T-helper 2 cell treated with Interferon-gamma antibody and Interleukin-4, amounts not matched to agents 100 ng/mL and 5 ng/mL, for 36 hours (primary cell): Measurements from ENCODE around the gene PRKAG3. TPM values are rescaled to one million over a fixed set of nuclear protein-coding genes. Genes with fewer than 3 reads are reported as not detected.
"Not testable (repeated sequence)": the region's sequence is repeated elsewhere in the genome, so short reads cannot be mapped to it uniquely, and the experiment has no call there.

Experiments
- intact Hi-C: fragments of 100-400 bp; cut with micrococcal nuclease; formaldehyde crosslinking; loops from one replicate; pipeline ENCODE4 v1.15.1; 2023
- total RNA-seq: library from RNA; stranded (reverse); gene quantifications from 2 replicates; pipeline ENCODE4 v1.2.3, GENCODE V29; 2022

Gene PRKAG3
- total RNA-seq, 1 donor from 2014 or later: not detected

GRCh38 chr2:218846963-218847362 lies 15.4 kb upstream of the PRKAG3 start:
- intact Hi-C loops: loop anchor here (1.0 to 5.0 kb wide), 6 partner anchors 66 to 440 kb away; partner anchors contain the start of genes BCS1L, TTLL4 and ZNF142

- intact Hi-C loops: not testable (repeated sequence)
Observed at GRCh38 chr2:218844334-218844733, 12.7 kb upstream of the PRKAG3 start.

- intact Hi-C loops: no loop called here
Observed at GRCh38 chr2:218839888-218840287, 8.3 kb upstream of the PRKAG3 start.

GRCh38 chr2:218839430-218839829 lies 7.8 kb upstream of the PRKAG3 start:
- intact Hi-C loops: no loop called here

GRCh38 chr2:218837495-218837894 lies 5.9 kb upstream of the PRKAG3 start:
- intact Hi-C loops: no loop called here

GRCh38 chr2:218834685-218835084 lies 3.1 kb upstream of the PRKAG3 start:
- intact Hi-C loops: no loop called here

- intact Hi-C loops: no loop called here
Observed at GRCh38 chr2:218833023-218833609, 1.5 kb upstream of the PRKAG3 start.

GRCh38 chr2:218832520-218832919 lies 917 bp upstream of the PRKAG3 start:
- intact Hi-C loops: no loop called here

- intact Hi-C loops: no loop called here
Observed at GRCh38 chr2:218832081-218832480, 478 bp upstream of the PRKAG3 start.

GRCh38 chr2:218830526-218831306 lies 887 bp downstream of the PRKAG3 start:
- intact Hi-C loops: no loop called here

- intact Hi-C loops: no loop called here
Observed at GRCh38 chr2:218829868-218830451, 1.6 kb downstream of the PRKAG3 start.

- intact Hi-C loops: no loop called here
Observed at GRCh38 chr2:218828477-218828778, 3.2 kb downstream of the PRKAG3 start.

GRCh38 chr2:218827701-218828476 lies 3.7 kb downstream of the PRKAG3 start:
- intact Hi-C loops: no loop called here

GRCh38 chr2:218826791-218827190 lies 4.8 kb downstream of the PRKAG3 start:
- intact Hi-C loops: no loop called here

- intact Hi-C loops: no loop called here
Observed at GRCh38 chr2:218824004-218824403, 7.6 kb downstream of the PRKAG3 start.

GRCh38 chr2:218823196-218823855 lies 8.3 kb downstream of the PRKAG3 start:
- intact Hi-C loops: no loop called here

- intact Hi-C loops: no loop called here
Observed at GRCh38 chr2:218822622-218823021, 9.0 kb downstream of the PRKAG3 start.

- intact Hi-C loops: no loop called here
Observed at GRCh38 chr2:218821605-218822211, 9.9 kb downstream of the PRKAG3 start.

- intact Hi-C loops: no loop called here
Observed at GRCh38 chr2:218820746-218821369, 10.7 kb downstream of the PRKAG3 start.

GRCh38 chr2:218819093-218819492 lies 12.5 kb downstream of the PRKAG3 start:
- intact Hi-C loops: no loop called here
